NCI-H1048 (cell line): ENCODE data around the gene STAG1.
"Not testable (repeated sequence)": the region's sequence is repeated elsewhere in the genome, so short reads cannot be mapped to it uniquely, and the experiment has no call there.

Experiments
- DNase-seq: peaks from one replicate; lab custom pipeline; 2025; lab: John Stamatoyannopoulos, UW

STAG1 gene

DNA sequence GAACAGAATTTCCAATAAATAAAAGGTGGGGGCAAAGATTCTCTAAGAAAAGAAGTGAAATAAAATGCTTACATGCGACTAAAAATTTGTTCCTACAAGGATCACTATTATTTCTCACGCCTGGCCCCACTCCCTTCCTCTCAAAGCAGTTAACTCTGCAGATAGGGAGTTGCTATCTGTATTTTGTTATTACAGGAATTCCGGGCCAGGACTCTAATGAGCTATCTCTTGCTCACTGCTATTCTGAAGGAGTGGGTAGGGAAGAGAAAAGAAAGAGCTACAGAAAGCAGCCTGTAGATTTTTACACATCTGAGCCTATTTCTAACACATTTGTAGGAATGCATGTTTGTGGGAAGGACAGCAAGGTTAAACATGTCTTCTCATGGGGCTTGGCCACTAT lies 361.6 kb downstream of the STAG1 start:
- DNase-seq = no peak

DNA sequence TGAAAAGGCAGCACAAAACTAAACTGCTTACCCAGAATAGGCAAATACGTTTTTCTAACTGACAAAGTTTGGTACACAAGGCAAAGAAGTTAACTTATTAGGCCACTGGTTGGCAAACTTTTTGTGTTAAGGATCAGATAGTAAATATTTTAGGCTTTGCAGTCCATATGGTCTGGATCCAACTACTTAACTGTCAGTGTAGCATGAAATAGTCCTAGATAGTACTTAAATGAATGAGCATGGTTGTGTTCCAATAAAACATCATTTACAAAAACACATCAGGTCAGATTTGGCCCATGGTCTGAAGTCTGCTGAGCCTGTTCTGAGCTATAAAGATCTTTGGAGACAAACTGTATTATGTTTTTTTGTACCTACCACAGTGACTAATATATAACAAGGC lies 365.1 kb downstream of the STAG1 start:
- no peak for DNase-seq

DNA sequence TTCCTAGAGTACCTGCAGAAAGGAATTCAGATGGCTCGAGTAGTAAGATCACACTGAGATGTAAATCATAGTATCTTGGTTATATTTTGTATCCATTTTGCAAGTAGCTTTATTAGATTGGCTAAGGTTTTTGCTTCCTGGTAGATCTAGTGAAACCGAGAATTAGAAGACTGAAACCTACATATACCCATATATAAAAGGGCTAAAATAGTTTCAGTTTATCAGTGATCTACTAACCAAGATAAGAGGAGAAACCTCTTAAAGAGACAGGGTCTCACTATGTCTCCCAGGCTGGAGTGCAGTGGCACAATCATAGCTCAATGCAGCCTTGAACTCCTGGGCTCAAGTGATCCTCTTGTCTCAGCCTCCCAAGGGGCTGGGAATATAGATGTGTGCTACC lies 366.7 kb downstream of the STAG1 start:
- no peak for DNase-seq

DNA sequence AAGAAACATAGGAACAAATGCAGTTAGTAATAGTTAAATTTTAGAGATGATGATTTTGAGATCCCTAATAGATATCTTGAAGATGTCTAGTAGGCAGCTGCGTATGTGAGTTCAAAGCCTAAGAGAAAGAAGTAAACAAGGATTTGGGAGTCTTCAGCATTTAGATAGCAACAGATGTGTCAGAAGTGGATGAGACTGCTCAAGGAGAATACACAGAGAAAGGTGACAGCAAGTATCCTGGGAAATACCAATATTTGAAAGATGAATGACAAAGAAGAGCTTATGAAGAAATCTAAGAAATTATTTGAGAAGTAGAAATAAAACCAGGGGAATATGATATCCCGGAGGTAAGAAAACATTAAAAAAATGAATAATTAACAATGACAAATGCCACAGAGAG lies 371.1 kb downstream of the STAG1 start:
- no peak for DNase-seq

DNA sequence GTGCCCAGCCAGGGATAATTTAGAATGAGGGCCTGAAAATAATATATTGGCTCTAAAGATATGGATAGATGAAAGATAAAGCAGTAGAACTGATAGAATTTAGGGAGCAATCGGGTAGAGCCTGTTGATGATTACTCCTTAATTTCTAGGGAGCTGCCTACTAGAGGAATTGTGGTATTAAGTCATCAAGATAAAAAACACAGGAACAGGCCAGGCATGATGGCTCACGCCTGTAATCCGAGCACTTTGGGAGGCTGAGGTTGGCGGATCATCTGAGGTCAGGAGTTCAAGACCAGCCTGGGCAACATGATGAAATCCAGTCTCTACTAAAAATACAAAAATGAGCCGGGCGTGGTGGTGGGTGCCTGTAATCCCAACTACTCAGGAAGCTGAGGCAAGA lies 371.6 kb downstream of the STAG1 start:
- DNase-seq = no peak

DNA sequence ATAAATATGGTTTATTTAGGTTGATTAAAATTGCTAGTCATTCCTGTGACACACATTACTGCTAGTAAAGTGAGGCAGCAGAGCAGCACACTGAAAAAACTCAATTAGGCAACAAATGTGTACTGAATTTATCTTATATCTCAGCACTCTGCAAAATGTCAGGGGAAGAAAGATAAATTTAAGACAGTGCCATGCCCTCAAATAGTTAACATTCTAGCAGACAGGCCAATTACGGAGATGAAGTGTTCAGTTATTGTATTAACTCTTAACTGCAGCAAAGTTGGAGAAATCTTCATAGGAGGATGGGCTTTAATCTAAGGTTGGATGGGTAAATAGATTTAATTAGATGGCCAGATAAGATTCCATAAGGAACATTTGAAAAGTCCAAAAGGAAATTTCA lies 374.2 kb downstream of the STAG1 start:
- no peak for DNase-seq

DNA sequence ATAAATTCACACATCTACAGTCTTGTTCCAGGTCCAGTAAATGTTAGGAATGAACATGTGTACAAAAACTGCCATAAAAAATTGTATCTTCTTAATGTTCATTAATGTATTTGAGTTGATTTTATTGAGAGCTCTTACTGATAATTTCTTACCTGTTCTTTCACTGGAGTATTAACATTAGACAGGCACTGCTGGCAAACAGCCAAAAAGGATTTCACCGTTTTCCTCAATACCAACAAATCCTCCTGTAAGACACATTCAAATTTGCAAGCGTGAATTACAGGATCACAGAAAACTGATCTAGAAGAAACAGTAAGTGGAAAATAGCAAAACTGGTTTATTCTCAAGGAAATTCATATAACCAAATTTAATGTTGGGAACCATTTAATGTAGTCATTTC lies 374.7 kb downstream of the STAG1 start:
- no peak for DNase-seq

DNA sequence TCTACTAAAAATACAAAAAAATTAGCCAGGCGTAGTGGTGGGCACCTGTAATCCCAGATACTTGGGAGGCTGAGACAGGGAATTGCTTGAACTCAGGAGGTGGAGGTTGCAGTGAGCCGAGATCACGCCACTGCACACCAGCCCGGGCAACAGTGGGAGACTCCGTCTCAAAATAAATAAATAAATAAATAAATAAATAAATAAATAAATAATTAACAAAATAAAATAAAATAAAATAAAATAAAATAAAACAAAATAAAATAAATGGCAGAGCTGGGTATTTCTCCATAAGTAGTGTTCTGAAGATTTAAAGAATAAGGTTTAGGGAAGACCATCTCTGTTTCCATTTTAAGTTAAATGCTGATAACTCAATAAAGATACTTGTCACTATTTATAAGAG lies 376.4 kb downstream of the STAG1 start:
- DNase-seq = not testable (repeated sequence)

DNA sequence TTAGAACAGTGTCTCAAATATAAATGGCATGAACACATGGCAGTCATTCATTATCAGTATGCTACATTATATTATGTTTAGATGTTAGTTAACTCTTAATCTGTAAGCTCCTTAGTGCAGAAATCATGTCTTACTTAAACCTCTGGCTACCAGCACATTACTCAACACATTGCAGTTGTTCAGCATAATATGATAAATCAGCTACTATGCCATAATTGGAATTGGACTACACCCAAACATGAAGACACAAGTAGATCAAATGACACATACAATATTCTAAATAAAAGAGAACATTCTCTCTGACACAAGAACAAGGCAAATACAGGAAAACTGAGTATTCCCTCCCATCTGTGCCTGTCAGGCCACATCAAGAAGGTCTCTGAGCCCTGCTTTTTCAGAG lies 385.9 kb downstream of the STAG1 start:
- DNase-seq = no peak

DNA sequence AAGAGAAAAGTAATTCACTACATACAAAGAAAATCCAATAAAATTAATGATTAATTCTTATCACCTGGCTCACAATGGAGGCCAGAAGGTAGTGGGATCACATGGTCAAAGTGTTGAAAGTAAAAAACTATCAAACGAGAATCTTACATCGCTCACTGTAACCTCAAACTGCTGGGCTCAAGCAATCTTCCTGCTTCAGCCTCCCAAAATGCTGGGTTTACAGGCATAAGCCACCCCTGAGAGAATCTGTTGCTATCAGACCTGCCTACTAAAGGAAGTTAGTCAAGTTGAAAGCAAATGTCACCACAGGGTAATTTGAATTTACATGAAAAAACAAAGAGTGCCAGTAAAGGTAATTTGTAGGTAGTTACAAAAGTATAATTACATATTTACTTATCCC lies 398.7 kb downstream of the STAG1 start:
- DNase-seq = no peak

DNA sequence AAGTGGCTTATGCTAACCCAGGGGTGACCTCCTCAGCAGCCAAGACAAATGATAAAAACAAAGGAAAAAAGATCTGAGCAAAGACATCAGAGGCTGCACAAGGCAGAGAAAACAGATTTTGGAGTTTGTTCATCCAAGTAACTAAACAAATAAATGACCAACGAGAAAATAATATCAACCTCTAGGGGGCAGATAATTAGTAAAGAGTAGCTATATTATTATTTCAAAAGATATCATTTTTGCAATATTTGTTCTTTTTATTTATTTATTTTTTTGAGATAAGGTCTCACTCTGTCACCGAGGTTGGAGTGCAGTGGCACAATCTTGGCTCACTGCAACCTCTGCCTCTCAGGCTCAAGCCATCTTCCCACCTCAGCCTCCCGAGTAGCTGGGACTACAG lies 400.3 kb downstream of the STAG1 start:
- DNase-seq = no peak

DNA sequence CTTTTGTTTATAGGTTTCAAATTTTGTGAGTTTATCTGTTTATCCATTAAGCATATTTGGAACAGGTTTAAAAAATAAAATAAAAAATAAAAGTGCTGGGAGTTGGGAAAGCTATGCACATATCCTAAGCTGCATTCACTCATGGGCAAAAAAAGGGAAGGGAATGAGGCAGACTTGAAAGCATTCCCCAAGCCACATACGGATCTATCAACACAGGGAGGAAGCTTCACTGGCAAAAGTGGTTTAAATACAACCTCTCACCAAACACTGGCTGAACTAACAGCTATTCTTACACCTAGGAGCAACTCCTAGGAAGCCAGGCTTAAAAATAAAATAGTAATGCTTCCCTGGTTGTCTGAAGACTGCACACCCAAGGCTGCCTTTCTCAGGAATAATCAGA lies 400.8 kb downstream of the STAG1 start:
- no peak for DNase-seq

DNA sequence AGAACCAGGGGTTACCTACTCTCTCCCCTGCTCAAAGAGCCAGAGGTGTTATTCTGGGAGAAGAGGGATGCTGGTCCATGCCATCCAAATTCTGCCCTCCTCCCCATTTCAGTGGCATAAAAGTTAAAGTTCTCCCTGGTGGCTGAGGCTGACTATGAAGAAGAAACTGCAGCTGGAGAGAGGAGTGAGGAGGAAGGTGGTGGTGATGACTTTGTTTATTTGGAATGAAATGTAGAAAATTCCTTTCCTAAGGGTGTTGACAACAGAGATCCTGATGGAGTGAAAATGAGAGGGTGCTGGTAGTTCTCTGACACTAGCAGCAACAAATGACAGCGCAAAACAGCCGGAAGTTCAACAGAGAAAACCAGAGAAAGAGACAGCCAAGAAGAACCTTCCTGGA lies 401.6 kb downstream of the STAG1 start:
- DNase-seq = no peak

DNA sequence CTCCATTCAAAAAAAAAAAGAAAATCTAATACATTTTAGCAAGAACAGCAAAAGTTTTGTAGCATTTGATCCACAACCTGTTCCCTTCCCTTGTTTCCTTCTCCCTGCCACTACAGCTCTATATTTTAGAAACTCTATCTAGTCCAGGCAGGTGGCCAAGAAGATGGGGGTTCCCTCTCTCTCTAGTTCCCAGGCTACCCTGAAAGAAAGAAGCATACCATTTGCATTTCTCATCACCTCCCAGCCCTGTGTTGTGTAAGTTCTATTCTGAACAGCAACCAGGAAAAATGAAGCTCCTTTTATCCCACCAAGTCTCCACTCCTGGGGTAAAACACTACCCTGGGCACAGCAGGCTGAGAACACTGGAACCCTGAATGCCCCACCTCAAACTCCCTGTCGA lies 402.0 kb downstream of the STAG1 start:
- no peak for DNase-seq

DNA sequence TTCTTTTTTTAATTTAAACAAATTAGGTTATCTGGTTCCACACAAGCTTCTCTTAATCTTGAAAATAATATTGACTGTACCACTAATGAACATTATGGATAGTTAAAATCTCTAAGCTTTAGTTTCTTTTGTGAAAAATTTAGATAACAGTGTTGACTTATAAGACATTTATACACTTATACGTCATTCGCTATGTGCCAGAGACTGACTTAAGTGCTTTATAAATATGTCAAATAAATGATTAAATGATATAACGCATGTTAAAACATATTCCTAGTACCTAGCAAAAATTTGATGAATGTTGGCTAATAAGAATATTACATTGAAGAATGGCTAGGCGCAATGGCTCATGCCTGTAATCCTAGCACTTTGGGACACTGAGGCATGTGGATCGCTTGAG lies 405.7 kb downstream of the STAG1 start:
- no peak for DNase-seq

DNA sequence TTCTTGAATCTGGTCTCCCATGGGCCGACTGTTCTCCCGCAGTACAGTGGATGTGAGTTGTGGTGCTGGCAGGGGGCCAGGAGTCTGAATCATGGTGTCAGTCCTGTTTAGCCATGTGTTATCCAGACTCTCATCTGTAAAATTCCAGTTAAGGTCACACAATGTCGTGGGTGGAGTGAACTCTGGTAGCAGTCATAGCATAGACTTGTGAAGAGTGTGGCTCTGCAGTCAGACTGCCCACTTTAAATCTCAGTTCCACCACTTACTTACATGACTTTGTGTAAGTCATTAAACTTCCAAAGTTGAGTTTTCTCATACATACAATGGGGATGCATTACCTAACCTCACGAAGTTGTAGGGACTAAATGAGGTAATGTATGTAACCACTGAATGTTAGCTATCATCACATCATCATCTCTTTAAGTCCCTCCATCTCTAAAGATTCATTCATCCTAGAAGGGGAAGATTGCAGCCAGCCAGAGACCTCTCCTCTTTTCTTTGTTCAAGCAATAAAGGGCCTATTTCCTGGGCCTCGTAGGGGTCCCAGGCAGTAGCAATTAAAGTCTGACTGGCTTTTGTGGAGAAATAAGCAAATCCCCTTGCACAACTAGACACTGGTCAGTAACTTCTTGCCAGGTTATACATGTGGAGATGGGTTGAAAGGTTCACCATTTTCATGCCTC lies 408.2 kb downstream of the STAG1 start:
- no peak for DNase-seq

DNA sequence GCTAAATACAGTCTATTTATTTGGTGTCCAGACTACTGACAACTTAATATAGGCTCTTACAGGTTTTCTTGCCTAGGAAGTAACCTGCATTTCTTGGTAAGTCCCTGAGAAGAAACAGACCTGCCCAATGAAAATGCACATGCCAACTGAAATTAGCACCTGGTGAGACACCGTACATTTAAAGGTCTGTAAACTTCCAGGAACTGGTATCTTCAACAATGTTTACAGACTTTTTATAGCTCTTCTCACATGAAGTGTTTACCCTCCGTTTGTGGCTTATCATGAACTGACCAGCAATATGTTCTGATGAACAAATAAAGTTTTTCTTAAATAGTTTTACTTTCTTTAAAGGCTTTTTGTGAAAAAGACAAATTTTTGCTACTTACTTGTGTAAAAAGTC lies 408.7 kb downstream of the STAG1 start:
- DNase-seq = no peak

DNA sequence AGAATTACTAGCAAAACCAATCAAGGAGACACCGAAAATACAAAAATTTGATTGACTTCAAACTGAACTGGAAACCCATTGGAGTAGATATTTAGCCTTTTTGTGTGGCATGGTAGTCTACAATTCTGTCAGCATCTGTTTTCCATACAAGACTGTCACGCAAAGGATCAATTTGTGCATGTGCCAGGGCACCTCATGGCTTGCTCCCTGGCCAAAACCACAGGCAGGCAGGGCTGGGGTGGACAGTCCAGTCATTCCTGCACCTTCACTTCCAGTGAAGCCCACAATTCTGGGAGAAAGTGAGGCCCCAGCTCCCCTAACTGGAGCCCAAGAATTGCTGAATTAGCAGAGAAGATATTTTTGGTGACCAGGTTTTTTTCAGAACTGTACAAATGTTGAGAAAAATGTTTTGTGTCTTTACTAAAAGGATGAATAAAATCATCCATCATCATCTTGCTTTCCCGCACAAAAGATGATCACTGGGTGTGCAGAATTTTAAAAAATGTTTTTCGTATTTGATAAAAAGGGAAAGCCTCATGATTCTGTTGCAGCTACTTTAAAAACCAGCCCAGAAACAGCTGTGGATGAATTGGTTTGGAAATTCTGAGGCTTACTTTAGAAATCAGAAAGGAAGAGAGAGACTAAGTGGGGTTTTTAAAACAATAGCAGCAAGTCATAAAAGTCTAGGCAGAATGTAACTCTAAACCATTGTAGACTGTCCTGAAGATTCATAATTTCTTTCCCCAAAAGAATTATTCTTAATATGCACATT lies 415.7 kb downstream of the STAG1 start:
- DNase-seq = no peak

DNA sequence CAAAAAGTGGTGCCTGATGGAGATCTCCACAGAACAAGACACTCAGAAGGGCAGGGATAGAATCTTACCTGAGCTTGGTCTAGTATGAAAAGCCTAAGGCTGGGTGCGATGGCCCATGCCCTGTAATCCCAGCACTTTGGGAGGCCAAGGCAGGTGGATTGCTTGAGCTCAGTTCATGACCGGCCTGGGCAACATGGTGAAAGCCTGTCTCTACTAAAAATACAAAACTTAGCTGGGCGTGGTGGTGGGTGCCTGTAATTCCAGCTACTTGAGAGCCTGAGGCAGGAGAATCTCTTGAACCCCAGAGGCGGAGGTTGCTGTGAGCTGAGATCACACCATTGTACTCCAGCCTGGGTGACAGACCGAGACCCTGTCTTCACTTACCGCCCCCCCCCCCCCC lies 417.5 kb downstream of the STAG1 start:
- not testable (repeated sequence) for DNase-seq

DNA sequence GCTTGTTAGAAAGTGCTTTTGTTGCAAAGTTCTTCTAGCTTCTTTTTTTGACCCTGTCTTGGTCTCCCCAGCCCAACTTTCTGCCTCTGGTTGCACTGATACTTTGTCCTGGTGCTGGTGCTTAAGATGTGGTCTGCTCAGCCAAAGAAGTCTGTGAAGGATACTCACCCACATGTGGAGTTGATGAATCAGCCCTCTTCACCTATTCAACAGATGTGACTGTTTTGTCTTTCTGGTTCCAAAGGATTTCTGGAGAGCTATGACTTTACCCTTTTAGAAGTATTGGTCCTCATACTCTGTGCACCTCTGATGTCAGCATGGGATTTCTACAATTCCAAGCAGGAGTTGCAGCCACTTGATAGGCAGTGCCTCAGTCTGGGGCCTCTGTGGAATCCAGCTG lies 418.0 kb downstream of the STAG1 start:
- DNase-seq = no peak

DNA sequence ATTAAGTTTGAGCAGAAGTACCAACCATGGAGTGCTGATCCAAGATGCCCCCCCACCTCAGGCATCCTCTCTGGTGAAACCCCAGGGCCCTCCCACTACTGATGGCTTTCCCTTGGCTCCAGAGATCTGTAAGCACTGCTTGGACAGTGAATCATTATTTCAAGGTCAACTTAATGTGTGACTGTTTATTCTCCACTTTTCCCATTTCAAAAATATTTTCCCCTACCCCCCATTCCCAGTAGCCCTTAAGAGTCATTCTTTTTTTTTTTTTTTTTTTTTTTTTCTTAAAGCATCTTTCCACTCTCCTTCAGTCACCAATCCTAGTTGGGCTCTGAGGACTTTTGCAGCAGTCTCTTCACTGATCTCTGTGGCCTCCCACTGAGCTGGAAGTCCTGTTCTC lies 419.4 kb downstream of the STAG1 start:
- no peak for DNase-seq

DNA sequence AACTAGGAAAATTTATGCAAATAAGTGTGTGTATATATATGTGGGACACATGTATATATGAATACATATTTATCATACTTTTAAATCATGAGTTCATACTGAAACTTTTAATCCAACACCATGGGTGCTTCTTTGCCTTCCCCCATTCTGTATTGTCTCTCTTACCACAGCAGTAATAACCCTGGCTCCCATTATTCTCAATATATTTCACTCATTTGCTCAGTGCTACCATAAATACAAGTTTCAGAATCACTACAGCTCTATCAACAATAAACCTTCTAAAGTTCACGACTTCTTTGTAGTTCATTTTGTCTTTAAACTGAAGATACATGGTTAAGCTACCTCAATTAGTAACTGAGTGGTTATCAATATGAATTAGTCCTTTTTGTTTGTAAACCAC lies 419.9 kb downstream of the STAG1 start:
- no peak for DNase-seq

DNA sequence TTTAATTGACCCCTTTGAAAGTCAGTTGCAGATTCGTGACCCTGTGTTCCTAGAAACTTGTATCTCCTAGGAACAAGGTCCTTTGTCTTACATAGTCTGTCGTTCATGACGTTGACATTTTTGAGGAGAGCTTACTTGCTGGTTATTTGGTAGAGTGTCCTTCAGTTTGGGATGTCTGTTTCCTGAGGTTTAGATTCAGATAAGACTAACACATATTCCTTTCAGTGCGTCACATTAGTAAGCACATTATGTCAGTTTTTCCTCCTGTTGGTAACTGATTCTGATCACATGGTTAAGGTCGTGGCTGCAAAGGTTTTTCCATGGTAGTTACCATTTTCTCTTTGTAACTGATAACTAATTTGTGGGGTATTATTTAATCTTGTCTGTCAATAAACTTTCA lies 421.3 kb downstream of the STAG1 start:
- no peak for DNase-seq

DNA sequence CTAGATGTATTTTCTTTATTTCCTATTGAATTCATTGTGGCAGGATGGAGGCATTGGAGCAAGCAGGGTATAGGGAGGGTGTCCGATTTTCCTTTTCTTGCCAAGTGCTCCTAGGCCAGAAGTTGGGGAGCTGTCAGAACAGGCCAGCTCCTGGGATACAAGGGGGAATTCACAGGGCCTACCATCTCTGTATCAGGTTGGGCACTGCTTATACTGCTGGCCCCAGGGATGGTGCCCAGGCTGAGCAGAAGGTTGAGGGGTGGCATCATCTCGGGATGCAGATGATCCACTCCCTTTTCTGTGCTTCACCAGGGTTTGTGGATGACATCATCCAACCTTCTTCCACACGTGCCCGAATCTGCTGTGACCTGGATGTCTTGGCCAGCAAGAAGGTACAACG lies 422.6 kb downstream of the STAG1 start:
- no peak for DNase-seq
